Liver (tissue), 9 donors: ENCODE data around the gene HSPG2. TPM values are rescaled to one million over a fixed set of nuclear protein-coding genes. Genes with fewer than 3 reads are reported as not detected.

ENCODE experiments used
- DNase-seq: peaks from one replicate; pipeline ENCODE4 v3.0.0-alpha.2; 2017; ENCODE audit warnings: low spot score
- H3K27ac ChIP-seq, 2 donors: one replicate each; pipeline ENCODE4 v1.7.0; 2013; ENCODE audit warnings: inconsistent platforms in 2 of 2, low read length in 2 of 2, control low read depth in 1 of 2, low read depth in 1 of 2, mild to moderate bottlenecking in 1 of 2
- H3K27me3 ChIP-seq, 4 donors: one replicate each; pipeline versions ENCODE4 v1.6.1 to v1.7.0; 2013; ENCODE audit warnings: low read length in 3 of 4, inconsistent platforms in 1 of 4, mild to moderate bottlenecking in 1 of 4, moderate library complexity in 1 of 4; ENCODE audit not compliant: control insufficient read depth in 4 of 4, insufficient read depth in 4 of 4
- H3K36me3 ChIP-seq, 4 donors: one replicate each; pipeline versions ENCODE4 v1.6.1 to v1.7.0; 2013; ENCODE audit warnings: low read length in 3 of 4, mild to moderate bottlenecking in 3 of 4, low read depth in 1 of 4, moderate library complexity in 1 of 4; ENCODE audit not compliant: control insufficient read depth in 4 of 4, insufficient read depth in 3 of 4
- H3K4me1 ChIP-seq, 4 donors: one replicate each; pipeline versions ENCODE4 v1.6.1 to v1.7.0; 2013; ENCODE audit warnings: low read length in 3 of 4, mild to moderate bottlenecking in 3 of 4, moderate library complexity in 1 of 4; ENCODE audit not compliant: control insufficient read depth in 4 of 4, insufficient read depth in 4 of 4
- H3K4me3 ChIP-seq, 3 donors: one replicate each; pipeline versions ENCODE4 v1.6.1 to v1.7.0; 2013; ENCODE audit warnings: low read length in 3 of 3, control low read depth in 1 of 3, low read depth in 1 of 3, mild to moderate bottlenecking in 1 of 3
- H3K9ac ChIP-seq, 2 donors: one replicate each; pipeline ENCODE4 v1.7.0; 2013; ENCODE audit warnings: low read length in 2 of 2, mild to moderate bottlenecking in 2 of 2, moderate library complexity in 2 of 2, control low read depth in 1 of 2, low read depth in 1 of 2
- H3K9me3 ChIP-seq, 4 donors: one replicate each; pipeline versions ENCODE4 v1.6.1 to v1.7.0; 2013; ENCODE audit warnings: low read length in 3 of 4; ENCODE audit not compliant: control insufficient read depth in 4 of 4
- EGR1 ChIP-seq, 2 donors: IDR thresholded peaks; 2 replicates each; pipeline ENCODE4 v1.6.1; 2016 to 2018; ENCODE audit warnings: antibody characterized with exemption in 2 of 2, low read depth in 2 of 2
- FOXA1 ChIP-seq: IDR thresholded peaks from 2 replicates; pipeline ENCODE4 v1.6.1; 2016; ENCODE audit warnings: antibody characterized with exemption
- FOXA2 ChIP-seq: IDR thresholded peaks from 2 replicates; pipeline ENCODE4 v1.6.1; 2016; ENCODE audit warnings: antibody characterized with exemption
- GABPA ChIP-seq, 2 donors: IDR thresholded peaks in 1 of 2; conservative IDR thresholded peaks in 1 of 2; 2 replicates each; pipeline ENCODE4 v1.6.1; 2016; ENCODE audit warnings: antibody characterized with exemption in 2 of 2, mild to moderate bottlenecking in 1 of 2, moderate library complexity in 1 of 2
- HNF4A ChIP-seq, 2 donors: conservative IDR thresholded peaks; 2 replicates each; pipeline ENCODE4 v1.6.1; 2016; ENCODE audit warnings: antibody characterized with exemption in 2 of 2, mild to moderate bottlenecking in 2 of 2
- HNF4G ChIP-seq: IDR thresholded peaks from 2 replicates; pipeline ENCODE4 v1.6.1; 2016; ENCODE audit warnings: antibody characterized with exemption
- JUND ChIP-seq, 2 donors: IDR thresholded peaks; 2 replicates each; pipeline ENCODE4 v1.6.1; 2016; ENCODE audit warnings: antibody characterized with exemption in 2 of 2
- NR2F2 ChIP-seq: IDR thresholded peaks from 2 replicates; pipeline ENCODE4 v1.6.1; 2016; ENCODE audit warnings: antibody characterized with exemption
- RAD21 ChIP-seq, 2 donors: IDR thresholded peaks; 2 replicates each; pipeline ENCODE4 v1.6.1; 2016; ENCODE audit warnings: antibody characterized with exemption in 2 of 2, mild to moderate bottlenecking in 2 of 2
- RXRA ChIP-seq, 2 donors: IDR thresholded peaks; 2 replicates each; pipeline ENCODE4 v1.6.1; 2017 to 2018; ENCODE audit warnings: antibody characterized with exemption in 2 of 2, mild to moderate bottlenecking in 1 of 2
- SP1 ChIP-seq: IDR thresholded peaks from 2 replicates; pipeline ENCODE4 v1.6.1; 2018; ENCODE audit warnings: antibody characterized with exemption, mild to moderate bottlenecking
- TAF1 ChIP-seq: conservative IDR thresholded peaks from 2 replicates; pipeline ENCODE4 v1.6.1; 2016; ENCODE audit warnings: antibody characterized with exemption, mild to moderate bottlenecking
- YY1 ChIP-seq: IDR thresholded peaks from 2 replicates; pipeline ENCODE4 v1.6.1; 2016; ENCODE audit warnings: antibody characterized with exemption, mild to moderate bottlenecking
- WGBS: extraction: QIAGEN DNeasy Blood & Tissue Kit; methylation state at CpG from one replicate; pipeline ENCODE4 v1.1.7; 2013; 5-methylcytosine and 5-hydroxymethylcytosine counted together
- polyA plus RNA-seq, 2 donors: library from polyadenylated mRNA; stranded (reverse) in 1 of 2; unstranded in 1 of 2; fragments of 200-250 nt in 1 of 2; fragments of >200 nt in 1 of 2; fragmentation: Nextera tagmentation in 1 of 2; extraction: Ambion mirVana in 1 of 2; gene quantifications; one replicate each; pipeline versions ENCODE4 v1.2.1 to v1.2.3, GENCODE V29; 2013 to 2015
- total RNA-seq, 2 donors: library from RNA; depleted of rRNA; stranded (reverse); fragments of >200 nt; gene quantifications; one replicate each; pipeline ENCODE4 v1.2.3, GENCODE V29; 2014
- TF ChIP-seq, protein P1 (sequence below): IDR thresholded peaks from 2 replicates; pipeline ENCODE4 v1.6.1; 2016; ENCODE audit warnings: antibody characterized with exemption
- TF ChIP-seq, protein P2 (sequence below): fragments of 150-350 bp; IDR thresholded peaks from 2 replicates; pipeline ENCODE4 v1.5.1; 2017; ENCODE audit warnings: improper control_type of control experiment, low read depth, low read length; ENCODE audit not compliant: missing input control
- TF ChIP-seq, protein P3 (sequence below): IDR thresholded peaks from 2 replicates; pipeline ENCODE4 v1.6.1; 2016; ENCODE audit warnings: antibody characterized with exemption
- TF ChIP-seq, protein P4 (sequence below): IDR thresholded peaks from 2 replicates; pipeline ENCODE4 v1.6.1; 2016; ENCODE audit warnings: antibody characterized with exemption, mild to moderate bottlenecking
- TF ChIP-seq, protein P5 (sequence below): IDR thresholded peaks from 2 replicates; pipeline ENCODE4 v1.6.1; 2016; ENCODE audit warnings: antibody characterized with exemption
- donor health status: healthy.
- donor health status: healthy.
- donor health status: healthy.
- donor health status: healthy.
- donor health status: healthy.

HSPG2 gene
- total and polyA plus RNA-seq, 4 donors, result 5.6 to 43.9 (median 23.9) TPM

DNA sequence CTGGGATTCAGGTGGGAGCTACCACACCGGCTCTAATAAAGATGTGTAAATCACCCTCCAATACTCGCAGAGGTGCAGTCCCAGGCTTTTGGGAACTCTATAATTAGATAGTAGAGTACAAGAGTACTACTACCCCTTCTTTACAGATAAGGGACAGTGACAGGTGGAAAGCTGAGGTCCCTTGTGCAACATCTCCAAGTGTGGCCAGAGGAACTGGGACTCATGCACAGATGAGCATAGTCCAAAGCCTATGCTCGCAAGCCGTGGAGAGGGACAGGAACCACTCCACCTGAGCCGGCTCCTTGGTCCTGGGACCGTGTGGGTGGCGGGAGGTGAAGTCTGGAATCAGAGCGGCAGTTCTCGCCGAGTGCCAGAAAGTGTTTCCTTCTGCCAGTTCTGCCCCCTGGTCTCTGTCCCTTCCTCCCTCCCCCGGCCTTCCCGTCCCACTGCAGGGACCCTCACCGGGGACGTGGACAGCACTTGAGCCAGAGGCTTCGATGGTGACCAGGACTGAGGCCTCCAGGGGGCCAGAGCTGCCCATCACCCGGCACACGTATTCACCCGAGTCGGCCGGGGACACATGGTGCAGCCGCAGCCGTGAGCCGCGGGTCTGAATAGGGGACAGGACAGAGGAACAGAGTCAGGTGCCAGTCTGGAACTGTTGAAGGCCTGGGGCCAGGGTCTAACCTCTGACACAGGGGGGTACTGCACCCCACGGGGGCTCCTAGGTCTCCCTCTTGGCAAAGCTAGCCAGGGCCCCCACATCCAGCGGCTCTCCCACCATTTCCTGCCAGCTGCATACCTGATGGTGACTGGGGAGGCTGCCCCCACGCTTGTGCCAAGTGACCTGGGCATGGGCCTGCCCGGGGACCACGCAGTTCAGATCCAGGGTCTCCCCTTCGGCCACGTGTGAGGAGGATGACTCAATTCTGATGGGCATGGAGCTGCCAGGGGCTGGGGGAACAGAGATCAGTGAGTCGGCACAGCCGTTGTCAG lies 91.2 kb downstream of the HSPG2 start:
- H3K9me3 ChIP-seq, result no peaks in the 10 kb centered on the region
- H3K4me3 ChIP-seq, result no peak overlapping the region
- DNase-seq, result no peak
- 94% methylated on average over 33 of the region's 33 CpGs for WGBS
- H3K27me3 ChIP-seq, result no peaks in the 10 kb centered on the region
- TF ChIP-seq JUND (IDR thresholded peaks at IDR 0.05) (no peak), YY1 (no peak), NR2F2 (no peak), RXRA (IDR thresholded peaks at IDR 0.05) (no peak), FOXA1 (no peak), GABPA (IDR thresholded peaks at IDR 0.05 in 1 of 2, conservative IDR thresholded peaks at IDR 0.05 in 1 of 2) (no peak), HNF4G (no peak), FOXA2 (no peak), SP1 (no peak), HNF4A (conservative IDR thresholded peaks at IDR 0.05) (no peak), EGR1 (IDR thresholded peaks at IDR 0.05; ENCODE audit: low read depth in 2 of 2) (no peak), RAD21 (IDR thresholded peaks at IDR 0.05) (no peak), TAF1 (no peak)
- TF ChIP-seq, protein P1, sequence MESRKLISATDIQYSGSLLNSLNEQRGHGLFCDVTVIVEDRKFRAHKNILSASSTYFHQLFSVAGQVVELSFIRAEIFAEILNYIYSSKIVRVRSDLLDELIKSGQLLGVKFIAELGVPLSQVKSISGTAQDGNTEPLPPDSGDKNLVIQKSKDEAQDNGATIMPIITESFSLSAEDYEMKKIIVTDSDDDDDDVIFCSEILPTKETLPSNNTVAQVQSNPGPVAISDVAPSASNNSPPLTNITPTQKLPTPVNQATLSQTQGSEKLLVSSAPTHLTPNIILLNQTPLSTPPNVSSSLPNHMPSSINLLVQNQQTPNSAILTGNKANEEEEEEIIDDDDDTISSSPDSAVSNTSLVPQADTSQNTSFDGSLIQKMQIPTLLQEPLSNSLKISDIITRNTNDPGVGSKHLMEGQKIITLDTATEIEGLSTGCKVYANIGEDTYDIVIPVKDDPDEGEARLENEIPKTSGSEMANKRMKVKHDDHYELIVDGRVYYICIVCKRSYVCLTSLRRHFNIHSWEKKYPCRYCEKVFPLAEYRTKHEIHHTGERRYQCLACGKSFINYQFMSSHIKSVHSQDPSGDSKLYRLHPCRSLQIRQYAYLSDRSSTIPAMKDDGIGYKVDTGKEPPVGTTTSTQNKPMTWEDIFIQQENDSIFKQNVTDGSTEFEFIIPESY, result no peak
- TF ChIP-seq, protein P2, sequence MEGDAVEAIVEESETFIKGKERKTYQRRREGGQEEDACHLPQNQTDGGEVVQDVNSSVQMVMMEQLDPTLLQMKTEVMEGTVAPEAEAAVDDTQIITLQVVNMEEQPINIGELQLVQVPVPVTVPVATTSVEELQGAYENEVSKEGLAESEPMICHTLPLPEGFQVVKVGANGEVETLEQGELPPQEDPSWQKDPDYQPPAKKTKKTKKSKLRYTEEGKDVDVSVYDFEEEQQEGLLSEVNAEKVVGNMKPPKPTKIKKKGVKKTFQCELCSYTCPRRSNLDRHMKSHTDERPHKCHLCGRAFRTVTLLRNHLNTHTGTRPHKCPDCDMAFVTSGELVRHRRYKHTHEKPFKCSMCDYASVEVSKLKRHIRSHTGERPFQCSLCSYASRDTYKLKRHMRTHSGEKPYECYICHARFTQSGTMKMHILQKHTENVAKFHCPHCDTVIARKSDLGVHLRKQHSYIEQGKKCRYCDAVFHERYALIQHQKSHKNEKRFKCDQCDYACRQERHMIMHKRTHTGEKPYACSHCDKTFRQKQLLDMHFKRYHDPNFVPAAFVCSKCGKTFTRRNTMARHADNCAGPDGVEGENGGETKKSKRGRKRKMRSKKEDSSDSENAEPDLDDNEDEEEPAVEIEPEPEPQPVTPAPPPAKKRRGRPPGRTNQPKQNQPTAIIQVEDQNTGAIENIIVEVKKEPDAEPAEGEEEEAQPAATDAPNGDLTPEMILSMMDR, result no peak
- TF ChIP-seq, protein P3, sequence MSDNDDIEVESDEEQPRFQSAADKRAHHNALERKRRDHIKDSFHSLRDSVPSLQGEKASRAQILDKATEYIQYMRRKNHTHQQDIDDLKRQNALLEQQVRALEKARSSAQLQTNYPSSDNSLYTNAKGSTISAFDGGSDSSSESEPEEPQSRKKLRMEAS, result no peak
- TF ChIP-seq, protein P4, sequence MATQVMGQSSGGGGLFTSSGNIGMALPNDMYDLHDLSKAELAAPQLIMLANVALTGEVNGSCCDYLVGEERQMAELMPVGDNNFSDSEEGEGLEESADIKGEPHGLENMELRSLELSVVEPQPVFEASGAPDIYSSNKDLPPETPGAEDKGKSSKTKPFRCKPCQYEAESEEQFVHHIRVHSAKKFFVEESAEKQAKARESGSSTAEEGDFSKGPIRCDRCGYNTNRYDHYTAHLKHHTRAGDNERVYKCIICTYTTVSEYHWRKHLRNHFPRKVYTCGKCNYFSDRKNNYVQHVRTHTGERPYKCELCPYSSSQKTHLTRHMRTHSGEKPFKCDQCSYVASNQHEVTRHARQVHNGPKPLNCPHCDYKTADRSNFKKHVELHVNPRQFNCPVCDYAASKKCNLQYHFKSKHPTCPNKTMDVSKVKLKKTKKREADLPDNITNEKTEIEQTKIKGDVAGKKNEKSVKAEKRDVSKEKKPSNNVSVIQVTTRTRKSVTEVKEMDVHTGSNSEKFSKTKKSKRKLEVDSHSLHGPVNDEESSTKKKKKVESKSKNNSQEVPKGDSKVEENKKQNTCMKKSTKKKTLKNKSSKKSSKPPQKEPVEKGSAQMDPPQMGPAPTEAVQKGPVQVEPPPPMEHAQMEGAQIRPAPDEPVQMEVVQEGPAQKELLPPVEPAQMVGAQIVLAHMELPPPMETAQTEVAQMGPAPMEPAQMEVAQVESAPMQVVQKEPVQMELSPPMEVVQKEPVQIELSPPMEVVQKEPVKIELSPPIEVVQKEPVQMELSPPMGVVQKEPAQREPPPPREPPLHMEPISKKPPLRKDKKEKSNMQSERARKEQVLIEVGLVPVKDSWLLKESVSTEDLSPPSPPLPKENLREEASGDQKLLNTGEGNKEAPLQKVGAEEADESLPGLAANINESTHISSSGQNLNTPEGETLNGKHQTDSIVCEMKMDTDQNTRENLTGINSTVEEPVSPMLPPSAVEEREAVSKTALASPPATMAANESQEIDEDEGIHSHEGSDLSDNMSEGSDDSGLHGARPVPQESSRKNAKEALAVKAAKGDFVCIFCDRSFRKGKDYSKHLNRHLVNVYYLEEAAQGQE, result no peak
- TF ChIP-seq, protein P5, sequence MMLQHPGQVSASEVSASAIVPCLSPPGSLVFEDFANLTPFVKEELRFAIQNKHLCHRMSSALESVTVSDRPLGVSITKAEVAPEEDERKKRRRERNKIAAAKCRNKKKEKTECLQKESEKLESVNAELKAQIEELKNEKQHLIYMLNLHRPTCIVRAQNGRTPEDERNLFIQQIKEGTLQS, result no peak
- H3K27ac ChIP-seq, result no peak overlapping the region
- no peak overlapping the region for H3K9ac ChIP-seq
- H3K36me3 ChIP-seq, result peaks cover 0 to 3% (median under 1%) of the 10 kb centered on the region in 4 donors
- no peaks in the 10 kb centered on the region for H3K4me1 ChIP-seq
